Epithelial cell of esophagus (primary cell): ENCODE results near the gene CSMD2.

Experiments used
- DNase-seq: peaks from one replicate; pipeline ENCODE4 v3.0.0; 2010; ENCODE audit warnings: low read depth
- H3K4me3 ChIP-seq: 2 replicates; pipeline ENCODE4 v1.5.1; 2011; ENCODE audit warnings: mild to moderate bottlenecking, low read length, control low read depth
- CTCF ChIP-seq: IDR thresholded peaks from 2 replicates; pipeline ENCODE4 v1.5.1; 2011; ENCODE audit warnings: low read depth, mild to moderate bottlenecking, low read length, control low read depth, inconsistent platforms; ENCODE audit not compliant: insufficient read depth; ENCODE audit errors: missing control alignments

CSMD2 gene

GRCh38 chr1:33948291-33948690, 216.7 kb downstream of the CSMD2 start:
- no peak for TF ChIP-seq CTCF
- H3K4me3 ChIP-seq = no peak overlapping the region
- no peak for DNase-seq

GRCh38 chr1:33946836-33947235, 218.2 kb downstream of the CSMD2 start:
- no peak for TF ChIP-seq CTCF
- no peak for DNase-seq

GRCh38 chr1:33944846-33945245, 220.2 kb downstream of the CSMD2 start:
- no peak for DNase-seq
- TF ChIP-seq CTCF = no peak
- no peak overlapping the region for H3K4me3 ChIP-seq

More at GRCh38 chr1:33946836-33947235, 218.2 kb downstream of the CSMD2 start:
- no peak overlapping the region for H3K4me3 ChIP-seq

GRCh38 chr1:33943978-33944377, 221.1 kb downstream of the CSMD2 start:
- no peak for DNase-seq
- no peak overlapping the region for H3K4me3 ChIP-seq
- no peak for TF ChIP-seq CTCF

GRCh38 chr1:33932871-33933270, 232.2 kb downstream of the CSMD2 start:
- H3K4me3 ChIP-seq = no peak overlapping the region
- no peak for TF ChIP-seq CTCF
- DNase-seq = no peak

GRCh38 chr1:33931111-33931475, 233.9 kb downstream of the CSMD2 start:
- no peak overlapping the region for H3K4me3 ChIP-seq
- DNase-seq = no peak
- no peak for TF ChIP-seq CTCF

- DNase-seq = no peak
- TF ChIP-seq CTCF = no peak
- no peak overlapping the region for H3K4me3 ChIP-seq
Observed at GRCh38 chr1:33930346-33931110, 234.5 kb downstream of the CSMD2 start.
